Measurements from ENCODE around the gene LENEP.

- no peak for TF ChIP-seq POLR2A (IDR thresholded peaks at IDR 0.05)
- TF ChIP-seq CTCF (IDR thresholded peaks at IDR 0.05) = no peak
Observed at GRCh38 chr1:155018617-155019348, 25.4 kb downstream of the LENEP start.
